ENCODE results near the gene USP22. TPM values are rescaled to one million over a fixed set of nuclear protein-coding genes. Genes with fewer than 3 reads are reported as not detected.

The USP22 gene
- total and polyA plus RNA-seq, 8 donors, result 28.1 to 394 (median 161) TPM

DNA sequence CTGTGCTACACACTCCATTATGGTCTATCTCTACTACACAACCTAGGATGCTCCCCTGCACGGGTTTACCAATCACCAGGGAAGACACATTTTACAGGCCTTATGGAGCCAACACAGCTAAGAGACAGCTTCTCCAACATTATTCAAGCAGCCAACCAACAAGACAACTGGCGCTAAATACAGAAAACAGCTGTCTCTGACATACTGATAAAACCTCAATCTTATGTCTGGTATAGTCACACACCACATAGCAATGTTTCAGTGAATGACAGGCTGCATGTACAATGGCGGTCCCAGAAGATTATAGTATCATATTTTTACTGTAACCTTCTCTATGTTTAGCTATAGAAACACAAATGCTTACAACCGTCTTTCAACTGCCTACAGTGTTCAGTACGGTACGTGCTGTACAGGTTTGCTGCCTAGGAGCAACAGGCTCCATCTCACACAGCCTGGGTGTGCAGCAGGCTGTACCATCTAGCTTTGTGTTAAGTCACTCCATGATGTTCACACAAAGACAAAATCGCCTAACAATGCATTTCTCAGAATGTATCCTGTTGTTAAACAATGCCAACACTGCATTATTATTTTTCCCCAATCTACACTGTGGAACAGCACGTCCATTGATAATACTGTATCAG is 10.9 kb downstream of the USP22 start:
- Histone ChIP-seq H3K27me3 (no peaks in the 10 kb centered on the region), H3K4me1 (peaks cover 65 to 93% (median 82%) of the 10 kb centered on the region in 4 donors)
- WGBS, 5 donors, result 61 to 76% (median 69%) methylated on average over 8 of the region's 8 CpGs

DNA sequence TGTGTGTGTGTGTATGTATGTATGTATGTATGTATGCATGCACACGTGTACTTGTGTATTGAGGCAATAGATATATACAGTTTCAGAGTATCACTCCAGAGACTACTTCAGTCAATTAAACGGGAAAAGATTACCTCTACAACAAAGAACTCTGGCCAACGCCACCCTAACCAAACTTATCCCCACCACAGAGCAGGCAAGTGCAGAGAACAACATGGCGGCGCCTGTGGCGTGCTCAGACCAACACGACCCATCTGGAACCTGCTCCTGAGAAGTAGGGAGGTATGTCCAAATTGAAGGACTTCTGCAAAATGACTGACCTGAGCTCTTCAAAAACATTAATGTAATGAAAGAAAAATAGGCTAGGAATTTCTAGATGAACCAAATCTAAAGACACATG is 12.4 kb downstream of the USP22 start:
- Histone ChIP-seq H3K4me3 (no peak overlapping the region), H3K4me1 (peaks cover 52 to 85% (median 72%) of the 10 kb centered on the region in 4 donors), H3K9me3 (no peaks in the 10 kb centered on the region), H3K27me3 (no peaks in the 10 kb centered on the region), H3K36me3 (peaks cover 28 to 32% (median 31%) of the 10 kb centered on the region in 4 donors), H3K27ac (peak overlapping the region in 1 of 5 donors; percentile 62)
- intact Hi-C loops (cut with DNase I; ENCODE audit: low total_unique reads), result no loop called here
- TF ChIP-seq POLR2AphosphoS5 (IDR thresholded peaks at IDR 0.05) (no peak), EP300 (IDR thresholded peaks at IDR 0.05) (no peak), POLR2A (IDR thresholded peaks at IDR 0.05) (no peak)
- TF ChIP-seq, protein P1, sequence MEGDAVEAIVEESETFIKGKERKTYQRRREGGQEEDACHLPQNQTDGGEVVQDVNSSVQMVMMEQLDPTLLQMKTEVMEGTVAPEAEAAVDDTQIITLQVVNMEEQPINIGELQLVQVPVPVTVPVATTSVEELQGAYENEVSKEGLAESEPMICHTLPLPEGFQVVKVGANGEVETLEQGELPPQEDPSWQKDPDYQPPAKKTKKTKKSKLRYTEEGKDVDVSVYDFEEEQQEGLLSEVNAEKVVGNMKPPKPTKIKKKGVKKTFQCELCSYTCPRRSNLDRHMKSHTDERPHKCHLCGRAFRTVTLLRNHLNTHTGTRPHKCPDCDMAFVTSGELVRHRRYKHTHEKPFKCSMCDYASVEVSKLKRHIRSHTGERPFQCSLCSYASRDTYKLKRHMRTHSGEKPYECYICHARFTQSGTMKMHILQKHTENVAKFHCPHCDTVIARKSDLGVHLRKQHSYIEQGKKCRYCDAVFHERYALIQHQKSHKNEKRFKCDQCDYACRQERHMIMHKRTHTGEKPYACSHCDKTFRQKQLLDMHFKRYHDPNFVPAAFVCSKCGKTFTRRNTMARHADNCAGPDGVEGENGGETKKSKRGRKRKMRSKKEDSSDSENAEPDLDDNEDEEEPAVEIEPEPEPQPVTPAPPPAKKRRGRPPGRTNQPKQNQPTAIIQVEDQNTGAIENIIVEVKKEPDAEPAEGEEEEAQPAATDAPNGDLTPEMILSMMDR (IDR thresholded peaks at IDR 0.05), result no peak
- DNase-seq, result no peak
- 69 to 81% (median 77%) methylated on average over 7 of the region's 7 CpGs for WGBS, 5 donors

More for the DNA sequence above, 10.9 kb downstream of the USP22 start:
- TF ChIP-seq EP300 (IDR thresholded peaks at IDR 0.05), result no peak
- TF ChIP-seq POLR2AphosphoS5 (IDR thresholded peaks at IDR 0.05), result no peak
- TF ChIP-seq, protein P1 (IDR thresholded peaks at IDR 0.05), result no peak
- TF ChIP-seq POLR2A (IDR thresholded peaks at IDR 0.05), result no peak
- DNase-seq, result no peak
- Histone ChIP-seq H3K36me3 (peaks cover 14 to 17% (median 16%) of the 10 kb centered on the region in 4 donors), H3K9me3 (no peaks in the 10 kb centered on the region), H3K27ac (peak overlapping the region in 1 of 5 donors; percentile 15), H3K4me3 (no peak overlapping the region)
- intact Hi-C loops (cut with DNase I; ENCODE audit: low total_unique reads), result no loop called here

DNA sequence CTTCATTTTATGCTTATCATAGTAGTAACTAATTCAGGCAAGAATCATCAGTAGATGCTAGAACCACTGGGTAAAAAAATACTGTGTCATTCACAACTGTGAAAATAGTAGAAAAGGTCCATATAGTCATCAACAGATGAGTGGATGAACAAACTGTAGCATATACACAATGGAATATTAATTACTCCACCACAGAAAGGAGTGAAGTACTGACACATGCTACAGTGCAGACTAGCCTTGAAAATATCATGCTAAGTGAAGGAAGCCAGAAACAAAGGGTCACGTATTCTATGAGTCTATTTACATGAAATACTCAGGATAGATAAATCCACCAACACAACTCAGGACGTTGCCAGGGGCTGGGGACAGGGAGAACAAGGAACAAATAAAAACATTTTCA is 13.3 kb downstream of the USP22 start:
- peaks cover 43 to 85% (median 68%) of the 10 kb centered on the region in 4 donors for H3K4me1 ChIP-seq
- intact Hi-C loops (cut with DNase I; ENCODE audit: low total_unique reads), result no loop called here
- H3K27ac ChIP-seq, result peak overlapping the region in 3 of 5 donors; percentile 22 to 62 (median 45)
- DNase-seq, result no peak
- H3K27me3 ChIP-seq, result no peaks in the 10 kb centered on the region
- no peak overlapping the region for H3K4me3 ChIP-seq
- no peaks in the 10 kb centered on the region for H3K9me3 ChIP-seq
- TF ChIP-seq POLR2AphosphoS5 (IDR thresholded peaks at IDR 0.05), result no peak
- TF ChIP-seq, protein P1 (IDR thresholded peaks at IDR 0.05), result no peak
- TF ChIP-seq POLR2A (IDR thresholded peaks at IDR 0.05), result no peak
- no peak for TF ChIP-seq EP300 (IDR thresholded peaks at IDR 0.05)
- WGBS, 5 donors, result 12 to 18% (median 16%) methylated on average over 2 of the region's 2 CpGs
- peaks cover 32 to 41% (median 39%) of the 10 kb centered on the region in 4 donors for H3K36me3 ChIP-seq

DNA sequence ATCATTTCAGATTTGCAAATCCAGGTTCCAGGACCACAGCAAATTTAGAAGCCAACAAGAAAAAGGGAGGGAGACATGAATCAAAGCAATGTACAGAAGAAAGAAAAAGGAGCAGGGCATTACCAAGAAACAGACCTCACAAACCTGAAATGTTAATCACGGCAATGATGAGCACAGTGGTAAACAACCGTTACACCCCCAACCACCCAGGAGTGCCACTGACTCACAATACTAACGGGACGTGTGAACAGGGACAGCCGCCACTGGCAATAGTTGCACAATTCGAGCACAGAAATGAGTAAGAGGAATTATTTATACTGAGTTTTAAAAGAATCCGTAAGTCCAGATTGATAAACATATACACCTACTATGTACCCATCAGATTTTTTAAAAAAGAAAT is 13.8 kb downstream of the USP22 start:
- H3K4me3 ChIP-seq, result no peak overlapping the region
- 27 to 47% (median 33%) methylated on average over 7 of the region's 7 CpGs for WGBS, 5 donors
- intact Hi-C loops (cut with DNase I; ENCODE audit: low total_unique reads), result no loop called here
- no peaks in the 10 kb centered on the region for H3K9me3 ChIP-seq
- H3K36me3 ChIP-seq, result peaks cover 34 to 46% (median 44%) of the 10 kb centered on the region in 4 donors
- peak overlapping the region in 4 of 5 donors; percentile 3 to 62 (median 34) for H3K27ac ChIP-seq
- peaks cover 38 to 85% (median 65%) of the 10 kb centered on the region in 4 donors for H3K4me1 ChIP-seq
- peak in 1 of 3 donors; percentile 86 for TF ChIP-seq POLR2AphosphoS5 (IDR thresholded peaks at IDR 0.05)
- no peak for TF ChIP-seq EP300 (IDR thresholded peaks at IDR 0.05)
- DNase-seq, result no peak
- no peaks in the 10 kb centered on the region for H3K27me3 ChIP-seq

DNA sequence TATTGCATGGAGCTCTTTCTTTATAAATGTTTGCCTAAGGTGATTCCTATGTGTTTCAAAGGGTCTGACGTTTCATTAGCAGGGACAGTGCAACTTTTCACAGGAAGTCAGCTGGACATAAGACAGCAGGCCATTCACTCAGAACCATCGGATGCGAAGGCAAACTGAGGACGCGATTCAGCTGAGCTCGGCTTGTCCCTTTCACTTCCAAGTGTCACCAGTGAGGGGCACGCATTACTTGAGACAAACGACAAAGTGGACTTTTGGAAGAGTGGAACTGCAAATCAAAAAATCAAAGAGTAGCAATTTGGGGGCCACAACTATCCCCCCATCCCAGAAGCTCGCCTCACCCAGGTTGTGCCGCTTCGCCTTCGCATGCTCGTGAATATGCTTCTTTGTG is 14.6 kb downstream of the USP22 start:
- no peaks in the 10 kb centered on the region for H3K9me3 ChIP-seq
- peaks cover 30 to 85% (median 61%) of the 10 kb centered on the region in 4 donors for H3K4me1 ChIP-seq
- H3K27ac ChIP-seq, result peak overlapping the region in 3 of 5 donors; percentile 22 to 62 (median 45)
- intact Hi-C loops (cut with DNase I; ENCODE audit: low total_unique reads), result no loop called here
- H3K27me3 ChIP-seq, result no peaks in the 10 kb centered on the region
- no peak for DNase-seq
- TF ChIP-seq POLR2AphosphoS5 (IDR thresholded peaks at IDR 0.05), result no peak
- no peak for TF ChIP-seq POLR2A (IDR thresholded peaks at IDR 0.05)
- TF ChIP-seq EP300 (IDR thresholded peaks at IDR 0.05), result no peak
- TF ChIP-seq, protein P1 (IDR thresholded peaks at IDR 0.05), result no peak
- no peak overlapping the region for H3K4me3 ChIP-seq
- 68 to 76% (median 70%) methylated on average over 13 of the region's 13 CpGs for WGBS, 5 donors
- peaks cover 40 to 54% (median 52%) of the 10 kb centered on the region in 4 donors for H3K36me3 ChIP-seq

Measured in stomach (tissue), 9 donors.